ENCODE measurements around the gene CD3D.

The CD3D gene

DNA sequence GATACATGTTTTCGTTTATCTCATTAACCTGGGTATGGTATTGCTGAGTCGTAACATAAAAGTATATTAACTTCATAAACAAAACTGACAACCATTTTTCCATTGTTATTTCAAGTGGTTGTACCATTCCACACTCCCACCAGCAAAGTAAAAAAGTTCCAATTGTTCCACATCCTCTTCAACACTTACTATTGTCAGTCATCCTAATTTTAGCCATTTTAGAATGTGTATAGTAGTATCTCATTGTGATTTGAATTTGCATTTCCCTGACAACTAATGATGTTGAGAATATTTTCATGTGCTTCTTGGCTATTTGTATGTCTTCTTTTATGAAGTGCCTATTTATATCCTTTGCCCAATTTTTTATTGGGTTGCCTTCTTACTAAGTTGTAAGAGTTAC is 48.5 kb downstream of the CD3D start:
- TF ChIP-seq SIN3A (IDR thresholded peaks at IDR 0.05; ENCODE audit: borderline replicate concordance, insufficient read depth, low read length) = no peak
- TF ChIP-seq, protein P1, sequence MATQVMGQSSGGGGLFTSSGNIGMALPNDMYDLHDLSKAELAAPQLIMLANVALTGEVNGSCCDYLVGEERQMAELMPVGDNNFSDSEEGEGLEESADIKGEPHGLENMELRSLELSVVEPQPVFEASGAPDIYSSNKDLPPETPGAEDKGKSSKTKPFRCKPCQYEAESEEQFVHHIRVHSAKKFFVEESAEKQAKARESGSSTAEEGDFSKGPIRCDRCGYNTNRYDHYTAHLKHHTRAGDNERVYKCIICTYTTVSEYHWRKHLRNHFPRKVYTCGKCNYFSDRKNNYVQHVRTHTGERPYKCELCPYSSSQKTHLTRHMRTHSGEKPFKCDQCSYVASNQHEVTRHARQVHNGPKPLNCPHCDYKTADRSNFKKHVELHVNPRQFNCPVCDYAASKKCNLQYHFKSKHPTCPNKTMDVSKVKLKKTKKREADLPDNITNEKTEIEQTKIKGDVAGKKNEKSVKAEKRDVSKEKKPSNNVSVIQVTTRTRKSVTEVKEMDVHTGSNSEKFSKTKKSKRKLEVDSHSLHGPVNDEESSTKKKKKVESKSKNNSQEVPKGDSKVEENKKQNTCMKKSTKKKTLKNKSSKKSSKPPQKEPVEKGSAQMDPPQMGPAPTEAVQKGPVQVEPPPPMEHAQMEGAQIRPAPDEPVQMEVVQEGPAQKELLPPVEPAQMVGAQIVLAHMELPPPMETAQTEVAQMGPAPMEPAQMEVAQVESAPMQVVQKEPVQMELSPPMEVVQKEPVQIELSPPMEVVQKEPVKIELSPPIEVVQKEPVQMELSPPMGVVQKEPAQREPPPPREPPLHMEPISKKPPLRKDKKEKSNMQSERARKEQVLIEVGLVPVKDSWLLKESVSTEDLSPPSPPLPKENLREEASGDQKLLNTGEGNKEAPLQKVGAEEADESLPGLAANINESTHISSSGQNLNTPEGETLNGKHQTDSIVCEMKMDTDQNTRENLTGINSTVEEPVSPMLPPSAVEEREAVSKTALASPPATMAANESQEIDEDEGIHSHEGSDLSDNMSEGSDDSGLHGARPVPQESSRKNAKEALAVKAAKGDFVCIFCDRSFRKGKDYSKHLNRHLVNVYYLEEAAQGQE (IDR thresholded peaks at IDR 0.05; ENCODE audit: insufficient read depth in 1 of 2, low read depth in 2 of 2, low read length in 2 of 2) = no peak
- TF ChIP-seq POLR2AphosphoS5 (IDR thresholded peaks at IDR 0.05; ENCODE audit: low read depth, low read length) = no peak
- TF ChIP-seq TAF1 (IDR thresholded peaks at IDR 0.05; ENCODE audit: borderline replicate concordance, insufficient read depth, low read length) = no peak
- TF ChIP-seq FOXP2 (optimal IDR thresholded peaks at IDR 0.05; ENCODE audit: borderline replicate concordance, extremely low read depth, extremely low read length, insufficient read depth) = no peak

DNA sequence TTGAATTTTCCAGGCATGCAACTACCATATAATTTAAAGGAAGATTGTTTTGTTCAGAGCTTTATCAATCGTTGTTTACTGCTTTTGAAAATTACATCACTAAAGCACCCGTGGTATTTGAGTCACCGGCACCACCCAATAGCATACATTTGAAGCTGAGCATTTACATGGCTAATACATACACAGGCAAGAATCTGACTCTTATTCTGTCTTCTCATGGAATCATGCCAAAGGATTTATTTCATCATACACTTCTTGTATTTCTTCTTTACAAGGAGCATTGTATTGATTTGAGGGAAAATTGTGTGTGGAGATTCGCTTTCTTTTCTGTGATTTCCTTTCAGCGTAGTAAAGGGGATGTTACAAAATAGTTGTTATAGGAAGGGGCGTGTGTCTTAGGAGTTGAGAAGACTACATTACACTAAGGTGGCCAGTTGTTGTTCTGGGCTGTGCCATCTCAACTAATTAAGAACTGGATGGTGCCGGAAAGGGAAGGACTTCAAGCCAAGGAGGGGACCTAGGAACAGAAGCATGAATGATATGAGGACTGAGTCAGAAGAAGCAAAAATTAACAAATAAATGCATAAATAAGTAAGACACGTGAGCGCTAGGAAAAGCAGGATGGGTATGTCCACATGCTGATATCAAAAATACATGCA is 50.9 kb downstream of the CD3D start:
- TF ChIP-seq POLR2AphosphoS5 (IDR thresholded peaks at IDR 0.05; ENCODE audit: low read depth, low read length) (no peak), SIN3A (IDR thresholded peaks at IDR 0.05; ENCODE audit: borderline replicate concordance, insufficient read depth, low read length) (no peak), FOXP2 (optimal IDR thresholded peaks at IDR 0.05; ENCODE audit: borderline replicate concordance, extremely low read depth, extremely low read length, insufficient read depth) (no peak), TAF1 (IDR thresholded peaks at IDR 0.05; ENCODE audit: borderline replicate concordance, insufficient read depth, low read length) (no peak)
- TF ChIP-seq, protein P1 (IDR thresholded peaks at IDR 0.05; ENCODE audit: insufficient read depth in 1 of 2, low read depth in 2 of 2, low read length in 2 of 2) = no peak

DNA sequence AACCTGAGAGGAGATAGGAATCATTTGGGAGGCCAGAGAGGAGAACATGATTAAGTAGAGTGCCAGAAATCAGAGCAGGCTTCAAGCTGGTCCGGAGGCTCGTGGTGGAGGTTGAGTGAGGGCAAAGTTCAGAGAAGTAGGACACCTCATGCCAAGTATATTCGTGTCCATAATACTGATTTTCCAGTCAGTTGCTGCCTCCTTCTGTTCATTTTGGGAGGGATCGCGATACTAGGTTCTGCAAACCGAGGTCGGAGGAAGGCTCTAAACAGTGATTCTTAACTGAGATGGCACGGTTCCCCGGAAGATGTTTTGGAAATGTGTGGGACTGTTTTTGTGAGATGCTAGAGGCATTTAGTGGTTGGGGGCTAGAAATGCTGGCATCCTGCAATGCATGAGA is 51.6 kb downstream of the CD3D start:
- TF ChIP-seq POLR2AphosphoS5 (IDR thresholded peaks at IDR 0.05; ENCODE audit: low read depth, low read length) (no peak), FOXP2 (optimal IDR thresholded peaks at IDR 0.05; ENCODE audit: borderline replicate concordance, extremely low read depth, extremely low read length, insufficient read depth) (no peak), SIN3A (IDR thresholded peaks at IDR 0.05; ENCODE audit: borderline replicate concordance, insufficient read depth, low read length) (no peak), TAF1 (IDR thresholded peaks at IDR 0.05; ENCODE audit: borderline replicate concordance, insufficient read depth, low read length) (no peak)
- TF ChIP-seq, protein P1 (IDR thresholded peaks at IDR 0.05; ENCODE audit: insufficient read depth in 1 of 2, low read depth in 2 of 2, low read length in 2 of 2) = no peak

DNA sequence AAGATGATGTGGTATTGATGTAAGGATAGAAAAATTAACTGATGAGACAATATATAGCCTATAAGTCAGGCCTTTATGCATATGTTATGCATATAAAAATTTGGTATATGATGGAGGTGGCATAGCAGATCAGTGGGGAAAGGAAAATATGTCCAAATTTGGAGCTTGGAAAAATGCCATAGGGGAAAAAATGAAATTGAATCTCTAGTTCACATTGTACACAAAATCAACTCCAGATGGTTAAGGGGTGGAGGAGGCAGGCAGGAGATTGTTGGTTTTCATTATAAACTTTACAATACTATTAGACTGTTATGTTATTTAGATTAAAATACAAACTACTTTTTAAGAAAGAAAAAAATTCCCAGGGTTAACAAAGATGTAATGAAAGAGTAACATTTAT is 53.1 kb downstream of the CD3D start:
- TF ChIP-seq TAF1 (IDR thresholded peaks at IDR 0.05; ENCODE audit: borderline replicate concordance, insufficient read depth, low read length) (no peak), SIN3A (IDR thresholded peaks at IDR 0.05; ENCODE audit: borderline replicate concordance, insufficient read depth, low read length) (no peak), FOXP2 (optimal IDR thresholded peaks at IDR 0.05; ENCODE audit: borderline replicate concordance, extremely low read depth, extremely low read length, insufficient read depth) (no peak), POLR2AphosphoS5 (IDR thresholded peaks at IDR 0.05; ENCODE audit: low read depth, low read length) (no peak)
- TF ChIP-seq, protein P1 (IDR thresholded peaks at IDR 0.05; ENCODE audit: insufficient read depth in 1 of 2, low read depth in 2 of 2, low read length in 2 of 2) = no peak

All from PFSK-1 (cell line).